PC-9 (cell line): ENCODE data around the gene SULT4A1. TPM values are rescaled to one million over a fixed set of nuclear protein-coding genes. Genes with fewer than 3 reads are reported as not detected.

Experiments used
- BruUV-seq: library from RNA; stranded (reverse); fragments of 400-500 nt; replicated peaks from 2 replicates; lab custom pipeline; 2021; lab: Mats Ljungman, UMichigan
- CTCF ChIA-PET: fragments of 300-600 bp; sonication (Branson Sonifier 250); formaldehyde crosslinking; loops from one replicate; lab custom pipeline; 2022; ENCODE audit warnings: antibody characterized with exemption; lab: Charles Lee
- POLR2A ChIA-PET: fragments of 300-600 bp; sonication (Branson Sonifier 250); formaldehyde crosslinking; loops from one replicate; lab custom pipeline; 2022; ENCODE audit warnings: antibody characterized with exemption; ENCODE audit not compliant: unreplicated experiment; lab: Charles Lee
- DNase-seq, 2 experiments: peaks; one replicate each; pipeline versions ENCODE4 v3.0.0 to v3.0.0-alpha.2; 2015 to 2022; ENCODE audit warnings: mixed read lengths in 1 of 2
- H2AFZ ChIP-seq: fragments of 200-600 bp; sonication (generic); 2 replicates; pipeline ENCODE4 v1.8.1; 2017; ENCODE audit warnings: antibody characterized with exemption
- H3F3A ChIP-seq: fragments of 200-600 bp; sonication (generic); 2 replicates; pipeline ENCODE4 v1.8.1; 2017; ENCODE audit warnings: antibody characterized with exemption, mild to moderate bottlenecking, low read depth; ENCODE audit not compliant: insufficient read depth
- H3K27ac ChIP-seq: fragments of 200-600 bp; sonication (generic); 2 replicates; pipeline ENCODE4 v1.6.1; 2016; ENCODE audit warnings: mixed run types
- H3K27me3 ChIP-seq: fragments of 200-600 bp; sonication (generic); 2 replicates; pipeline ENCODE4 v1.6.1; 2016; ENCODE audit warnings: low read depth, mixed run types; ENCODE audit not compliant: insufficient read depth
- H3K36me3 ChIP-seq: fragments of 200-600 bp; sonication (generic); 2 replicates; pipeline ENCODE4 v1.6.1; 2016; ENCODE audit warnings: low read depth, mixed run types
- H3K4me1 ChIP-seq: fragments of 200-600 bp; sonication (generic); replicated peaks from 2 replicates; pipeline ENCODE4 v1.6.1; 2016; ENCODE audit warnings: mixed run types; ENCODE audit not compliant: insufficient read depth
- H3K4me2 ChIP-seq: fragments of 200-600 bp; sonication (generic); 2 replicates; pipeline ENCODE4 v1.6.1; 2017; ENCODE audit warnings: mixed run types
- H3K4me3 ChIP-seq: fragments of 200-600 bp; sonication (generic); 2 replicates; pipeline ENCODE4 v1.6.1; 2016; ENCODE audit warnings: mixed run types
- H3K79me2 ChIP-seq: fragments of 200-600 bp; sonication (generic); 2 replicates; pipeline ENCODE4 v1.6.1; 2017; ENCODE audit warnings: low read depth, mixed run types
- H3K9me2 ChIP-seq: fragments of 200-600 bp; sonication (generic); 2 replicates; pipeline ENCODE4 v1.8.1; 2017; ENCODE audit warnings: mild to moderate bottlenecking; ENCODE audit not compliant: insufficient read depth
- H3K9me3 ChIP-seq: fragments of 200-600 bp; sonication (generic); 2 replicates; pipeline ENCODE4 v1.8.1; 2016; ENCODE audit warnings: low read depth; ENCODE audit not compliant: insufficient read depth
- H4K20me1 ChIP-seq: fragments of 200-600 bp; sonication (generic); 2 replicates; pipeline ENCODE4 v1.8.1; 2017; ENCODE audit not compliant: insufficient read depth
- EZH2 ChIP-seq: fragments of 200-600 bp; sonication (generic); IDR thresholded peaks from 2 replicates; pipeline ENCODE4 v1.8.0; 2017; ENCODE audit warnings: antibody characterized with exemption, low read depth
- intact Hi-C: fragments of 100-400 bp; cut with micrococcal nuclease; formaldehyde crosslinking; loops from one replicate; pipeline ENCODE4 v1.10.0; 2022; ENCODE audit not compliant: unreplicated experiment
- total RNA-seq: library from RNA; stranded (reverse); gene quantifications from 2 replicates; pipeline ENCODE4 v1.2.3, GENCODE V29; 2021
- TF ChIP-seq, protein P1 (sequence below): fragments of 200-600 bp; sonication (generic); conservative IDR thresholded peaks from 2 replicates; pipeline ENCODE4 v1.6.1; 2017; ENCODE audit warnings: mixed run types, antibody characterized with exemption, mild to moderate bottlenecking, moderate library complexity

SULT4A1 gene
- total RNA-seq, 1 experiment from 2014 or later: 3.4 TPM

DNA sequence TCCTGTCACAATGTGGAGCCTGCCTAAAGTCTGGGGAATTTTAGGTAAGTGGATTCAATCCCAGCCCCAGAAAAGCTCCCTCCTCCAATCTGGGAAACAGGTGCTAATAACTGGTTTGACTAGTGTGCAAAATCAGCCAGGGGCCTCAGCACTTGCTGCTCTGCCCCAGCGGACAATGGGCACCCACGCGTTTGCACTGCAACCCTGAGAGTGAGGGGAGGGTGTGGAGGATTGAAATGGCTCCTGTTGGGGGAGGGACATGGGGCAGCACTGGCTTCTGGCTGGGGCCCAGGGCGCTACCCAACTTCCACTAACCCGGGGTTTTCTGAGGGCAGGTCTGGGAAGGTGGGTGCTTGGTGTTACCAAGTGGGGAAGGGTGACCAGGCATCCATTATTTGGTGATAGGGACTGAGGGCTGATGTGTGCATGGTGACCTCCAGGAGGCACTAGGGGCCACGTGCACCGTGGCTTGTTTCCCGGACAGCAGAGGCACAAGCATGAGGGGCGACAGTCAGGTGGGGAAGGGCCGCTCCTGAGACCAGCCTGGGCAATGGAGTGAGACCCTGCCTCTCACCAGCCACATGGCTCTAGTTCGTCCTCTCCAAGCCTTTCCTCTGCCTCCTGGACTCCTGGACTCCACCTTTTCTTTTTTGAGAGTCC is 33.8 kb upstream of the SULT4A1 start:
- H4K20me1 ChIP-seq: no peaks in the 10 kb centered on the region
- H3K4me2 ChIP-seq: no peak overlapping the region
- no peak for DNase-seq
- H3K4me3 ChIP-seq: no peak overlapping the region
- TF ChIP-seq, protein P1, sequence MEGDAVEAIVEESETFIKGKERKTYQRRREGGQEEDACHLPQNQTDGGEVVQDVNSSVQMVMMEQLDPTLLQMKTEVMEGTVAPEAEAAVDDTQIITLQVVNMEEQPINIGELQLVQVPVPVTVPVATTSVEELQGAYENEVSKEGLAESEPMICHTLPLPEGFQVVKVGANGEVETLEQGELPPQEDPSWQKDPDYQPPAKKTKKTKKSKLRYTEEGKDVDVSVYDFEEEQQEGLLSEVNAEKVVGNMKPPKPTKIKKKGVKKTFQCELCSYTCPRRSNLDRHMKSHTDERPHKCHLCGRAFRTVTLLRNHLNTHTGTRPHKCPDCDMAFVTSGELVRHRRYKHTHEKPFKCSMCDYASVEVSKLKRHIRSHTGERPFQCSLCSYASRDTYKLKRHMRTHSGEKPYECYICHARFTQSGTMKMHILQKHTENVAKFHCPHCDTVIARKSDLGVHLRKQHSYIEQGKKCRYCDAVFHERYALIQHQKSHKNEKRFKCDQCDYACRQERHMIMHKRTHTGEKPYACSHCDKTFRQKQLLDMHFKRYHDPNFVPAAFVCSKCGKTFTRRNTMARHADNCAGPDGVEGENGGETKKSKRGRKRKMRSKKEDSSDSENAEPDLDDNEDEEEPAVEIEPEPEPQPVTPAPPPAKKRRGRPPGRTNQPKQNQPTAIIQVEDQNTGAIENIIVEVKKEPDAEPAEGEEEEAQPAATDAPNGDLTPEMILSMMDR: no peak
- no peak for TF ChIP-seq EZH2
- no peaks in the 10 kb centered on the region for H3K27me3 ChIP-seq
- peaks cover 37% of the 10 kb centered on the region for H3K4me1 ChIP-seq
- H3K36me3 ChIP-seq: no peaks in the 10 kb centered on the region
- no peaks in the 10 kb centered on the region for H3K9me2 ChIP-seq
- intact Hi-C loops: no loop called here
- peaks cover 24% of the 10 kb centered on the region; the same call in 1 of the 2 replicates for H3F3A ChIP-seq
- H3K79me2 ChIP-seq: no peaks in the 10 kb centered on the region
- CTCF ChIA-PET: no interaction called here
- BruUV-seq: no TSS peak
- no peak overlapping the region for H2AFZ ChIP-seq
- POLR2A ChIA-PET: no interaction called here
- no peaks in the 10 kb centered on the region for H3K9me3 ChIP-seq
- H3K27ac ChIP-seq: no peak overlapping the region

DNA sequence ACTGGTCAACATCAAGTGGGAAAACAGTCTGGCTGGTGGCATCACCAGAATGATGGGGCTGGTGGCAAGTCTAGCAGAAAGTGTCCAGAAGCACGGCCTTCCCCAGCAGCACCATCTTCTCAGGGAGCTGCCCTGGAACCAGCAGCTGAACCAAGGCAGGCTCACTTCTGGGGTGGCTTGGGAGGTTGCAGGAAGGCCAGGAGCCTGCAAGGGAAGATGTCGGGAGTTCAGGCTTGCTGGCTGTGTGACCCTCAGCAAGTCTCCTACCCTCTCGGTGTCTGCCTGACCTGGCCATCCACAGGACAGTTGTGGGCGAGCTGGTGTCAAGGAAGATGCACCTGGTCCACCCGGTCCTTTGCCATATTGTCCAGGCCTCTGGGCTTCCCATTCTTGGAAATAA is 31.8 kb upstream of the SULT4A1 start:
- Histone ChIP-seq H3K9me2 (no peaks in the 10 kb centered on the region), H2AFZ (no peak overlapping the region), H3F3A (peaks cover 19% of the 10 kb centered on the region; the same call in 1 of the 2 replicates), H3K4me3 (no peak overlapping the region), H3K4me2 (no peak overlapping the region), H3K4me1 (peaks cover 25% of the 10 kb centered on the region), H3K36me3 (no peaks in the 10 kb centered on the region), H3K79me2 (no peaks in the 10 kb centered on the region), H3K27ac (no peak overlapping the region), H3K27me3 (peaks cover 10% of the 10 kb centered on the region; the same call in 1 of the 2 replicates), H3K9me3 (no peaks in the 10 kb centered on the region), H4K20me1 (no peaks in the 10 kb centered on the region)
- intact Hi-C loops: no loop called here
- no peak for TF ChIP-seq EZH2
- TF ChIP-seq, protein P1: no peak
- CTCF ChIA-PET: no interaction called here
- POLR2A ChIA-PET: interaction anchor here (0.6 to 0.7 kb wide), 2 partner anchors 9 to 1096 kb away, joined by 3 to 5 read pairs; no protein-coding TSS in a partner anchor
- BruUV-seq: no TSS peak
- no peak for DNase-seq

DNA sequence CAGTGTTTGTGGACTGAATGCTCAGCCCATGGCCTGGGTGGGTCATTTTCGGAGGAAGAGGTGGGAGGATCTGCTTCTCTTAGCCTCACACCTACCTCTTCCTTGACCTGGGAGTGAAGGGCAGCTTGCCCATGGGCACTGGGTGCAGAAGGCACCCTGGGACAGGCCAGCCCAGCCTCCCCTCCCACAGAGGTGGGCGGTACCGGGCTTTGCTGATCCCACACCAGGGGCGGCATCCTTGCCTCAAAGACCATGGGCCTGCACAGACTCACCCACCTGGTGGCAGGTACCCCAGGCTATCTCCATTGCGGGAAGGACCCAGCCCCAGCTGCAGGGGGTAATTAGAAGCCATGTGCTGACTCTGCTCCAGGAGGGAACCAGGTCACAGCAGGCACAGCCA is 31.0 kb upstream of the SULT4A1 start:
- BruUV-seq: no TSS peak
- no peaks in the 10 kb centered on the region for H3K36me3 ChIP-seq
- CTCF ChIA-PET: interaction anchor here (1.0 kb wide), 1 partner anchor 9 kb away, joined by 4 read pairs; no protein-coding TSS in a partner anchor
- peaks cover 11% of the 10 kb centered on the region; the same call in 1 of the 2 replicates for H3F3A ChIP-seq
- TF ChIP-seq, protein P1: no peak
- TF ChIP-seq EZH2: no peak
- DNase-seq: no peak
- H3K4me1 ChIP-seq: peaks cover 17% of the 10 kb centered on the region
- intact Hi-C loops: no loop called here
- no peaks in the 10 kb centered on the region for H3K79me2 ChIP-seq
- H3K4me2 ChIP-seq: no peak overlapping the region
- no peak overlapping the region for H2AFZ ChIP-seq
- H3K9me3 ChIP-seq: no peaks in the 10 kb centered on the region
- H3K9me2 ChIP-seq: no peaks in the 10 kb centered on the region
- POLR2A ChIA-PET: no interaction called here
- H3K4me3 ChIP-seq: no peak overlapping the region
- H3K27me3 ChIP-seq: peaks cover 17% of the 10 kb centered on the region; the same call in 1 of the 2 replicates
- no peaks in the 10 kb centered on the region for H4K20me1 ChIP-seq
- no peak overlapping the region for H3K27ac ChIP-seq
